ENCODE measurements around the gene QTRT2. TPM values are rescaled to one million over a fixed set of nuclear protein-coding genes. Genes with fewer than 3 reads are reported as not detected.

QTRT2 gene
- total RNA-seq, 1 donor from 2014 or later: 32.1 TPM

DNA sequence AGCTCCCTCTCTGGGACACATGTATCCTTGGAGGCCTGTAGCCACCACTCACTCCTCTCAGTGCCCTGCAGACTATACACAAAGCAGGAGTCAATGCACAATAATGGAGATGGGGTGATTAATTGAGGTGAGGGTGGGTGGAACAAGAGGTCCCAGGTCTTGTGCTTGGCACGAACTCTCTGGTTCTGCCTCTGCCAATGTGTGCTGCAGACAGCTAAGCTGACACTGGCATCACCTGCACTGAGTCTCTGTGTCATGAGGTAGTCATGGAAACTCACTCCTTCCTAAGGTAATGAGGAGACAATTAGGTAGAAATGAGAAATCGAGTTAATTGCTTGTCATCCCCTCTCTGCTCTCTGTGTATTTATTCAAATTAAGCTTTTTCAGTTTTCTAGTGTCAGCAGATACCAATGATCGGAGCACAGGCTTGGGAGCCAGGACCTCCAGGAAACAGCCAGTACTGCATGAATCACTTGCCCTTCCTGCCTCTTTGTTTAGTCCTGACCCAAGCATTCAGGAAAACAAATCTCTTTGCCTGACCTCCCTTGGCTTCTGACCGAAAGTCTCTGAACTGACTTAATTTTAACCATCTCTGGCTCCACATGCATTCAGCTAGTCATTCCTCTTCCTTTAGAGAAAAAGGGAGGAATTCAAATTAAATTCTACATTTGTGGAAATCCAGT, 65.6 kb downstream of the QTRT2 start:
- H3K4me3 ChIP-seq: no peak overlapping the region
- no peaks in the 10 kb centered on the region for H3F3A ChIP-seq (ENCODE audit: low read depth)
- Mint-ChIP-seq H3K36me3 (peaks cover 2% of the 10 kb centered on the region), H3K27ac (peak overlapping the region; percentile 74), H3K9me3 (peaks cover 6% of the 10 kb centered on the region), H3K27me3 (ENCODE audit: insufficient read depth, low read depth) (no peaks in the 10 kb centered on the region), H3K4me3 (peak overlapping the region; percentile 13), H3K4me1 (peaks cover 16% of the 10 kb centered on the region)
- H4K20me1 ChIP-seq (ENCODE audit: low read depth): no peaks in the 10 kb centered on the region
- no peaks in the 10 kb centered on the region for H3K27me3 ChIP-seq
- peak; percentile 34 for DNase-seq (ENCODE audit: low spot score)
- H3K9me3 ChIP-seq (ENCODE audit: low read depth): no peaks in the 10 kb centered on the region
- H3K36me3 ChIP-seq: no peaks in the 10 kb centered on the region
- H3K4me1 ChIP-seq: peaks cover 11% of the 10 kb centered on the region
- no peak for TF ChIP-seq EZH2phosphoT487 (IDR thresholded peaks at IDR 0.05)
- TF ChIP-seq EZH2 (IDR thresholded peaks at IDR 0.05): no peak
- TF ChIP-seq, protein P1, sequence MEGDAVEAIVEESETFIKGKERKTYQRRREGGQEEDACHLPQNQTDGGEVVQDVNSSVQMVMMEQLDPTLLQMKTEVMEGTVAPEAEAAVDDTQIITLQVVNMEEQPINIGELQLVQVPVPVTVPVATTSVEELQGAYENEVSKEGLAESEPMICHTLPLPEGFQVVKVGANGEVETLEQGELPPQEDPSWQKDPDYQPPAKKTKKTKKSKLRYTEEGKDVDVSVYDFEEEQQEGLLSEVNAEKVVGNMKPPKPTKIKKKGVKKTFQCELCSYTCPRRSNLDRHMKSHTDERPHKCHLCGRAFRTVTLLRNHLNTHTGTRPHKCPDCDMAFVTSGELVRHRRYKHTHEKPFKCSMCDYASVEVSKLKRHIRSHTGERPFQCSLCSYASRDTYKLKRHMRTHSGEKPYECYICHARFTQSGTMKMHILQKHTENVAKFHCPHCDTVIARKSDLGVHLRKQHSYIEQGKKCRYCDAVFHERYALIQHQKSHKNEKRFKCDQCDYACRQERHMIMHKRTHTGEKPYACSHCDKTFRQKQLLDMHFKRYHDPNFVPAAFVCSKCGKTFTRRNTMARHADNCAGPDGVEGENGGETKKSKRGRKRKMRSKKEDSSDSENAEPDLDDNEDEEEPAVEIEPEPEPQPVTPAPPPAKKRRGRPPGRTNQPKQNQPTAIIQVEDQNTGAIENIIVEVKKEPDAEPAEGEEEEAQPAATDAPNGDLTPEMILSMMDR (IDR thresholded peaks at IDR 0.05): no peak
- no peak overlapping the region for H3K9ac ChIP-seq
- H3K27ac ChIP-seq: no peak overlapping the region
- H3K4me2 ChIP-seq: peak overlapping the region; percentile 60
- H3K79me2 ChIP-seq (ENCODE audit: low read depth): no peaks in the 10 kb centered on the region
- H2AFZ ChIP-seq (replicated peaks): peak overlapping the region; percentile 81

DNA sequence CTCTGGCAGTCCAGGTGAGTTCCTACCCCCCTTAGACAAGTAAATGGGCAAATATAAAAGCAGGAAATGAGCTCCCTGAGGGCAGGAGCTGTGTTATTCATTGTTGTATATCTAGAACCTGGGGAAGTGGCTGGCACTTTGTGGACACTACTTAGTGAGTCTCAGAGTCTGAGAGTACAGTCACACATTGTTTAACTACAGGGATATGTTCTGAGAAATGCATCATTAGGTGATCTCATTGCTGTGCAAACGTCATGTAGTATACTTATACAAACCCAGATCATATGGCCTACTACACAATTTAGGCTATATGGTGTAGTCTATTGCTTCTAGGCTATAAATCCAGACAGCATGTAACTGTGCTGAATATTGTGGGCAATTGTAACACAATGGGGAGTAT, 69.9 kb downstream of the QTRT2 start:
- H3K27ac Mint-ChIP-seq: no peak overlapping the region
- no peak for DNase-seq (ENCODE audit: low spot score)
- peak overlapping the region; percentile 43 for H3K4me3 Mint-ChIP-seq
- H3K36me3 Mint-ChIP-seq: peaks cover 2% of the 10 kb centered on the region
- peaks cover 13% of the 10 kb centered on the region for H3K4me1 Mint-ChIP-seq
- Histone ChIP-seq H4K20me1 (ENCODE audit: low read depth) (no peaks in the 10 kb centered on the region), H3K4me3 (no peak overlapping the region), H3K79me2 (ENCODE audit: low read depth) (no peaks in the 10 kb centered on the region), H3K4me1 (peaks cover 11% of the 10 kb centered on the region), H3K9me3 (ENCODE audit: low read depth) (no peaks in the 10 kb centered on the region), H2AFZ (replicated peaks) (no peak overlapping the region), H3F3A (ENCODE audit: low read depth) (no peaks in the 10 kb centered on the region), H3K4me2 (no peak overlapping the region), H3K36me3 (no peaks in the 10 kb centered on the region), H3K27me3 (no peaks in the 10 kb centered on the region), H3K27ac (no peak overlapping the region), H3K9ac (no peak overlapping the region)
- TF ChIP-seq EZH2 (IDR thresholded peaks at IDR 0.05): no peak
- TF ChIP-seq, protein P1 (IDR thresholded peaks at IDR 0.05): no peak
- TF ChIP-seq EZH2phosphoT487 (IDR thresholded peaks at IDR 0.05): no peak
- H3K27me3 Mint-ChIP-seq (ENCODE audit: insufficient read depth, low read depth): no peaks in the 10 kb centered on the region
- H3K9me3 Mint-ChIP-seq: peaks cover 6% of the 10 kb centered on the region

DNA sequence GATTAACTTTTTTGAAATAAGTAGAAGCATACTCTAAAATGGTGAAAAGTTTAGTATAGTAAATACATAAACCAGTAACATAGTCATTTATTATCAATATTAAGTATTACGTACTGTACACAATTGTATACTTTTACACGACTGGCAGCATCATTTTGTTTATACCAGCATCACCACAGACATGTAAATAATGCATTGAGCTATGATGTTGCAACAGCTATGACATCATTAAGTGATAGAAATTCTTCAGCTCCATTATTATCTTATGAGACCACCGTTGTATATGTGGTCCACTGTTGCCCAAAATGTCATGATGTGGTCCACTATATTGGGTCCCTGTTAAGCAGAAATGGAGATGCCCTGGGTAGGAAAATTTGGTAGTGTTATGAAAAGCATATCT, 71.0 kb downstream of the QTRT2 start:
- no peak overlapping the region for H3K27ac ChIP-seq
- H3K27ac Mint-ChIP-seq: no peak overlapping the region
- no peaks in the 10 kb centered on the region for H3F3A ChIP-seq (ENCODE audit: low read depth)
- TF ChIP-seq EZH2 (IDR thresholded peaks at IDR 0.05) (no peak), EZH2phosphoT487 (IDR thresholded peaks at IDR 0.05) (no peak)
- TF ChIP-seq, protein P1 (IDR thresholded peaks at IDR 0.05): no peak
- peaks cover 6% of the 10 kb centered on the region for H3K9me3 Mint-ChIP-seq
- H3K4me1 ChIP-seq: peaks cover 4% of the 10 kb centered on the region
- no peak overlapping the region for H3K9ac ChIP-seq
- no peak overlapping the region for H3K4me3 ChIP-seq
- no peaks in the 10 kb centered on the region for H3K27me3 ChIP-seq
- H3K9me3 ChIP-seq (ENCODE audit: low read depth): no peaks in the 10 kb centered on the region
- peaks cover 5% of the 10 kb centered on the region for H3K4me1 Mint-ChIP-seq
- no peaks in the 10 kb centered on the region for H4K20me1 ChIP-seq (ENCODE audit: low read depth)
- H3K36me3 Mint-ChIP-seq: peaks cover 2% of the 10 kb centered on the region
- no peak overlapping the region for H3K4me3 Mint-ChIP-seq
- H3K36me3 ChIP-seq: no peaks in the 10 kb centered on the region
- no peaks in the 10 kb centered on the region for H3K27me3 Mint-ChIP-seq (ENCODE audit: insufficient read depth, low read depth)
- H3K79me2 ChIP-seq (ENCODE audit: low read depth): no peaks in the 10 kb centered on the region
- no peak for DNase-seq (ENCODE audit: low spot score)
- H2AFZ ChIP-seq (replicated peaks): no peak overlapping the region
- no peak overlapping the region for H3K4me2 ChIP-seq
